ENCODE data around the gene SDC3. TPM values are rescaled to one million over a fixed set of nuclear protein-coding genes. Genes with fewer than 3 reads are reported as not detected.
A peak's percentile ranks its signal among the peaks of the same experiment; 100 is the strongest.

Gene SDC3
- total and polyA plus RNA-seq, 2 of the 8 experiments (the other 6 are each of a cell fraction or from before 2014, with no cell fraction given) = 7.0 to 27.0 TPM

DNA sequence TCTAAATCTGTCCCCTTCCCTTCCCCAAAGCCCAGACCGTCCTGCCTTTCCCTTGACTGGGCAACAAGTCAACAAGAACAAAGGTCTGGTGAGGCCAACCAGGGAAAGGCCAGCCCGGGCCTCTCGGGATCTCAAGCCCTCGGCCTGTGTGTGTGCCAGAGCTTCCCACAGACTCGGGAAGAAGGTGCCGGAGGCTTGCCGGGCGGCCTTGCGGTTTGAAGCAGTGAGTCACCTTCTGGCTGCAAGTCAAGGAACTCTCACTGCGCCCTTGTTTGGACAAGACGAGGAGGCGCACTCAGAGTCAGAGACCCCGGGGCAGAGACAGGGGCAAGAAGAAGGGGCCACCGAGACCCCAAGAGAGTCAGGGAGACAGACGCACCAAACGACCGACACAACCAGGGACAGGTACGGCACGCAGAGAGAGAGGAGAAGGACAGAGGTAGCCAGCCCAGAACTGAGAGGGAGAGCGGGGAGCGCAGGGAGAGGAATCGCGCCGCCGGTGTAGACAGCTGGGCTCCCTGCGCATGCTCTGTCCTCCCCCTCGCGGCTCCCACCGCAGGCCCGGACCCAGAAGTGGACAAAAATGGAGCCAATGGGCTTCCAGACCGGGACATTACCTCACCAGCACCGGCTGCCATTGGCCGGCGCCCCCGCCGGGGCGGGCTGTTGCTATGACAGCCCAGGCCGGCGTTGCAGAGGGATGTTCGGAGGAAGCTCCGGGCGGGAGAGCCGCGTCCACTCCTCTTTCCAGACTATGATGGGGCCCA lies 84.4 kb downstream of the SDC3 start:
- Histone ChIP-seq H3K14ac (ENCODE audit: insufficient read length) (no peak overlapping the region), H2BK12ac (ENCODE audit: low read depth, low read length) (peak overlapping the region; percentile 4), H3K23ac (ENCODE audit: insufficient read length) (no peak overlapping the region), H3K56ac (replicated peaks; ENCODE audit: insufficient read length, low read depth, low read length) (no peak overlapping the region), H3K4me2 (ENCODE audit: insufficient read depth in 1 of 2, low read depth in 2 of 2, low read length in 2 of 2) (peak overlapping the region; percentile 78 to 95), H3K23me2 (ENCODE audit: low read depth, low read length) (peaks cover 8% of the 10 kb centered on the region; the same call in 1 of the 2 replicates), H2AFZ (ENCODE audit: low read length) (peak overlapping the region; percentile 87; the same call in 1 of the 2 replicates), H4K5ac (ENCODE audit: insufficient read length, low read depth, low read length) (peak overlapping the region; percentile 31), H3K79me1 (ENCODE audit: low read depth, low read length) (no peaks in the 10 kb centered on the region), H3K36me3 (ENCODE audit: control insufficient read depth in 2 of 4, insufficient read depth in 4 of 4, low read length in 3 of 4) (no peaks in the 10 kb centered on the region), H3K9ac (replicated peaks in 1 of 4; ENCODE audit: extremely low read depth in 1 of 4, low read depth in 3 of 4, low read length in 3 of 4) (peak overlapping the region in 3 of 4 experiments; percentile 64 to 77 (median 75); a peak in 6 of 7 replicates), H3K9me3 (ENCODE audit: insufficient read depth in 2 of 2, low read depth in 1 of 2, low read length in 1 of 2) (no peaks in the 10 kb centered on the region), H2BK20ac (ENCODE audit: low read length) (no peak overlapping the region), H3K18ac (ENCODE audit: extremely low read depth, low read length) (peak overlapping the region; percentile 48), H2BK15ac (ENCODE audit: low read length) (no peak overlapping the region), H2AK5ac (ENCODE audit: low read depth, low read length) (peak overlapping the region; percentile 31; the same call in 1 of the 2 replicates), H3K4me1 (replicated peaks in 1 of 4; ENCODE audit: control insufficient read depth in 3 of 4, insufficient read depth in 4 of 4, low read length in 3 of 4) (peaks cover 0 to 13% (median 8%) of the 10 kb centered on the region in 4 experiments; a peak in 6 of 7 replicates), H3K79me2 (ENCODE audit: control insufficient read depth in 1 of 2, insufficient read depth in 2 of 2, low read length in 2 of 2) (no peaks in the 10 kb centered on the region), H4K8ac (ENCODE audit: extremely low read depth, insufficient read depth, low read length) (no peak overlapping the region; the same call in 1 of the 2 replicates), H2BK120ac (replicated peaks; ENCODE audit: low read depth, low read length) (no peak overlapping the region), H3K27me3 (replicated peaks in 1 of 4; ENCODE audit: control insufficient read depth in 3 of 4, extremely low read depth in 1 of 4, insufficient read depth in 3 of 4, low read length in 3 of 4) (peaks cover 0 to 17% (median 13%) of the 10 kb centered on the region in 4 experiments; a peak in 5 of 7 replicates), H3K4ac (replicated peaks; ENCODE audit: insufficient read length, low read depth, low read length) (no peak overlapping the region), H2BK5ac (ENCODE audit: low read depth, low read length) (peak overlapping the region; percentile 61; the same call in 1 of the 2 replicates), H3K4me3 (ENCODE audit: extremely low read depth in 1 of 4, insufficient read depth in 2 of 4, low read depth in 3 of 4, low read length in 4 of 4) (peak overlapping the region; percentile 43 to 68 (median 53)), H4K91ac (replicated peaks; ENCODE audit: insufficient read length, low read length) (no peak overlapping the region), H3K27ac (ENCODE audit: low read depth, low read length) (no peak overlapping the region), H4K20me1 (replicated peaks in 1 of 2; ENCODE audit: control insufficient read depth in 1 of 2, insufficient read depth in 2 of 2, low read length in 2 of 2) (peaks cover 0 to 2% of the 10 kb centered on the region in 2 experiments)
- DNase-seq (ENCODE audit: low read depth in 1 of 2, low spot score in 2 of 2) (peak; percentile 85 to 95), FAIRE-seq (peak; percentile 81)
- POLR2A ChIA-PET (ENCODE audit: partially characterized antibody) = interaction anchor here (0.8 to 2.1 kb wide), 7 partner anchors 8 to 49 kb away, joined by 3 to 6 read pairs (median 3); no protein-coding TSS in a partner anchor
- CTCF ChIA-PET (ENCODE audit: partially characterized antibody) = interaction anchor here (0.7 to 10.9 kb wide), 8 partner anchors 10 to 98 kb away, joined by 3 to 158 read pairs (median 4); no protein-coding TSS in a partner anchor
- 8% methylated on average over 32 of the region's 44 CpGs; no CpG with 5 or more reads in 1 of the 2 experiments for WGBS, 2 experiments (ENCODE audit: extremely low coverage in 1 of 2, insufficient coverage in 1 of 2, insufficient read length in 1 of 2, insufficient replicate concordance in 2 of 2, low coverage in 1 of 2, low lambda C conversion rate in 2 of 2, missing lambda C conversion rate in 1 of 2)
- 0 out of 4 replicates have a peak, but pooled peaks of 1 of the 2 experiments have one; percentile 23 for TF ChIP-seq SIN3A (conservative IDR thresholded peaks at IDR 0.05 in 1 of 2, IDR thresholded peaks at IDR 0.05 in 1 of 2; ENCODE audit: low read depth in 1 of 2, low read length in 2 of 2)
- TF ChIP-seq ATF2 (IDR thresholded peaks at IDR 0.05; ENCODE audit: low read length) = peak; percentile 100
- no peak for TF ChIP-seq MAFK (IDR thresholded peaks at IDR 0.05; ENCODE audit: low read depth, low read length)
- TF ChIP-seq, protein P1, sequence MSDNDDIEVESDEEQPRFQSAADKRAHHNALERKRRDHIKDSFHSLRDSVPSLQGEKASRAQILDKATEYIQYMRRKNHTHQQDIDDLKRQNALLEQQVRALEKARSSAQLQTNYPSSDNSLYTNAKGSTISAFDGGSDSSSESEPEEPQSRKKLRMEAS (IDR thresholded peaks at IDR 0.05) = no peak
- TF ChIP-seq CHD1 (IDR thresholded peaks at IDR 0.05; ENCODE audit: low read depth, low read length) = no peak
- no peak for TF ChIP-seq CREB1 (IDR thresholded peaks at IDR 0.05)
- no peak for TF ChIP-seq SIRT6 (IDR thresholded peaks at IDR 0.05; ENCODE audit: low read length)
- no peak for TF ChIP-seq TAF7 (optimal IDR thresholded peaks at IDR 0.05; ENCODE audit: borderline replicate concordance, low read depth, low read length)
